Stimulated activated CD8-positive, alpha-beta memory T cell treated with anti-CD3 and anti-CD28 coated beads, Interleukin-15, amount 100 ng/mL, for 1 hour (primary cell): ENCODE results near the gene MICAL3.
"Not testable (repeated sequence)": the region's sequence is repeated elsewhere in the genome, so short reads cannot be mapped to it uniquely, and the experiment has no call there.

ENCODE experiments used
- DNase-seq: peaks from one replicate; pipeline ENCODE4 v3.0.0-alpha.2; 2020; ENCODE audit warnings: low read depth

Gene MICAL3

DNA sequence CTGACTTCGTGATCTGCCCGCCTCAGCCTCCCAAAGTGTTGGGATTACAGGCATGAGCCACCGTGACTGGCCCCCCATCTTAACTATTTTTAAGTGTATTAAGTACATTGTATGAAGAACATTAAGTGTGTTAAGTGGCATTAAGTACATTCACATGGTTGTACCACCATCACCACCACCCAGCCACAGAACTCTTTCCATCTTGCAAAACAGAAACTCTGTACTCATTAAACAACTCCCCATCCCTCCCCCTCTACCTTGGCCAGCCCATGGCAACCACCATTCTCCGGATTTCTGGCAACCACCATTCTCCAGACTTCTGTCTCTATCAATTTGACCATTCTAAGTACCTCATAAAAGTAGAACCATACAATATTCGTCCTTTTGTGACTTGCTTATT is 35.6 kb upstream of the MICAL3 start:
- no peak for DNase-seq

DNA sequence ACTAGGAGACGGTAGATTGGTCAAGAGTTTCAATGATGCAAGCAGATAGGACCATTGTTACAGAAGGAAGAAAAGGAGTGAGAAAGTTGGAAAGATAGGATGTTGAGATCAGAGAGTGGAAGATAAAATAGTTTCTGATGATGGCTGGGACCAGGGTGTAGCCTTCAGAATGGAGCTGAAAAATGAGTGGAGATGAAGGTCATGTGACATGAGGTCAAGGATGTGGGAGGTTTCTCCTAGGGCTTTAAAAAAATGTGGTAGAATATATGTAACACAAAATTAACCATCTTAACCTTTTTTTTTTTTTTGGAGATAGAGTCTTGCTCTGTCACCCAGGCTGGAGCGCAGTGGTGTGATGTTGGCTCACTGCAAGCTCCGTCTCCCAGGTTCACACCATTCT is 35.1 kb upstream of the MICAL3 start:
- no peak for DNase-seq

DNA sequence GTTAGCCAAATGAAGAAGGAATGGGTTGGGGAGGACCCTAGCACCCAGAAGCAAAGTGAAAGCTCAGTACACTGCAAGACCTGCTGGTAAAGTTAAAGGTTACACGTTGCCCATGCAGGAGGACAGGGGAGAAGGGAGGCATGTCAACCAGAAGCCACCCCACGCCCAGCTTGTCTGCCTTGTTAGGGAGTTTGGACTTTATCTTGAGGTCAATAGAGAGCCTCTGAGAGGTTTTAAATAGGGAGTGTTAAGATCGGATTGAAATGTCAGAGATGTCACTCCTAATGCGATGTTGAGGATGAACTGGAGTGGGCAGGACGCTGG is 34.7 kb upstream of the MICAL3 start:
- no peak for DNase-seq

DNA sequence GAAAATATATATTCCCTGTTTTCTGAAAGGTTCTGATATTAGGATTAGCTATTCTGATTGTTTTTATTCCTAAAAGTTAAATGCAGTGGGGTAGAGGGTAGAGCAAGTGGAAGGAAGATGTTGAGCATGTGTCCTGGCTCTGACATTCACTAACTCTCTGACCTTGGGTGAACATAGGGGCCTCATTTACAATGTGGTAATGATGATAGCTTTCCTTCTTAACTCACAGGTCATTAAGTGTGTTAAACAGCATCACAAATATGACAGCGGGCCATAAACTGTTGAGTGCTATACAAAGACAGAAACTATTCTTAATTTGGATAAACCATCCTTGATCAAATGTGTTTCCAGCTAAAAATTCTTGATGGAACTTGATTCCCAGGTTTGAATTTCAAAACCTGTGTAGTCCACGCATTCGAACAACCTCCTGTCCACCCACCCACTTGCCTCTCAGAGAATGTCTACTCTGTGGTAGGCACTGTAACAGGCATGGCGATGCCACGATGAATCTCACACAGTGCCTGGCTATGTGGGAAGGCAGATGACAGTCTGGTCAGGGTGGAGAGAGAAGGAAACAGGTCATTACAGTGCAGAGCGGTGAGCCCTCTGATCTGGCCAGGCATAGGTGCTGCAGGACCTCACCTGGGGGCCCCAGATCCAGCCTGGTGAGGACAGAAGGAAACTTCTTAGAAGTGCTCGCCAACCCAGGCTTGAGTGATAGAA is 34.2 kb upstream of the MICAL3 start:
- no peak for DNase-seq

- no peak for DNase-seq
Observed at GRCh38 chr22:18057568-18058209, 33.3 kb upstream of the MICAL3 start.

GRCh38 chr22:18056807-18057474 is 32.6 kb upstream of the MICAL3 start:
- DNase-seq: no peak

- DNase-seq: no peak
Observed at GRCh38 chr22:18056161-18056666, 31.9 kb upstream of the MICAL3 start.

DNA sequence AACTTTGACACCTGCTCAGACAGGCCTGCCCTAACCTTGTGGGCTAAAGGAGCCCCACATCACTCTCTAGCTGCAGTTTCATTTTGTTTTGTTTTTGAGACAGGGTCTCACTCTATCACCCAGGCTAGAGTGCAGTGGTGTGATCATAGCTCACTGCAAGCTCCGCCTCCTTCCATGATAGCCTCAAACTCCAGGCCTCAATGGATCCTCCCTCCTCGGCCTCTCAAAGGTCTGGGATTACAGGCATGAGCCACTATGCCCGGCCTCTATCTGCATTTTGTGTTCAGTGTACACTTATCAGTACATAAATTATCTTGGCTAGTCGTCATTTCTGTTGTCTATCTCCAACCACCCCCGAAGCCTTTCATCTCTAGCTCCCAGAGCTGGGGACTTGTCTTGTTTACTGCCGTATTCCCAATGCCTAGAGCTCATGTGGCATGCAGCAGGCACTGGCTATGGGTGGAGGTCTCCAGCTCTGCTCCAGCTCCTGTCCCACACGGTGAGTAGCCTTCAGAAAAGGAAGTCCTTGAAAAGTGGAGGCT is 31.3 kb upstream of the MICAL3 start:
- no peak for DNase-seq

GRCh38 chr22:18053216-18053946 is 29.0 kb upstream of the MICAL3 start:
- not testable (repeated sequence) for DNase-seq

- not testable (repeated sequence) for DNase-seq
Observed at GRCh38 chr22:18051113-18051512, 26.8 kb upstream of the MICAL3 start.

DNA sequence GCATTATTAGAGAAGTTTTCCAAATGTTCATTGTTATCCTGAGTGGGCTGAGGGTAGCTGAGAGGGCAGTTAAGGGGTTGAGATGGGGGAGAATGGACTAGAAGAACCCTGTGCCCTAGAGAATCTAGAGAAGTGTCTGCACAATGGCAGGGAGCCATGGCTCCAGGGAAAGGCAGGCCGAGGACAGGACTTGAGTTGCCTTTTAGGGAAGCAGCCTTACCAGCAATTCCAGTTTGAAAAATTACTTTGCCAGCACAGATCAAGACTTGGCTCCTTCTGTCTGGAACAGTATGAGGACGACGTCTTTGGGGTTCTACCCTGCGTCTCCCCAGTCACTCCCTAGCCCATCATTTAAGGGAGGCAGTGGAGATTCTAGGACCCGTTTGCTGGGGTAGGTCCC is 25.7 kb upstream of the MICAL3 start:
- no peak for DNase-seq

- DNase-seq: no peak
Observed at GRCh38 chr22:18048441-18048898, 24.1 kb upstream of the MICAL3 start.

DNA sequence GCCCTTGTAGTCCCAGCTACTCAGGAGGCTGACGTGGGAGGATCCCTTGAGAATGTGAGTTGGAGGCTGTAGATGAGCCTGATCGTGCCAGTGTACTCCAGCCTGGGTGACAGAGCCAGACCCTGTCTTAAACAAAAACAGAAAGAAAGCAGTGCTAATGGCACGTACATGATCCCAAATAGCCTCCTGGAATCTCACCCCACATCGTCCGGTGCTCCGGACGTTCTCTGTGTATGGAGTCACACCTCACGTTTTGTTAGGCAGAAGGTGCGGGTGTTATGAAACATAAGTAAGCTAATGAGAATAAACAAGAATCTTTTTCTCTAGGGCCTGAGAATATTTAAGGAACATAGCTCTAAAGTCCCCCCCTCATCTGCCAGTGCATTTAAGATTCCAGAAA is 23.7 kb upstream of the MICAL3 start:
- no peak for DNase-seq

DNA sequence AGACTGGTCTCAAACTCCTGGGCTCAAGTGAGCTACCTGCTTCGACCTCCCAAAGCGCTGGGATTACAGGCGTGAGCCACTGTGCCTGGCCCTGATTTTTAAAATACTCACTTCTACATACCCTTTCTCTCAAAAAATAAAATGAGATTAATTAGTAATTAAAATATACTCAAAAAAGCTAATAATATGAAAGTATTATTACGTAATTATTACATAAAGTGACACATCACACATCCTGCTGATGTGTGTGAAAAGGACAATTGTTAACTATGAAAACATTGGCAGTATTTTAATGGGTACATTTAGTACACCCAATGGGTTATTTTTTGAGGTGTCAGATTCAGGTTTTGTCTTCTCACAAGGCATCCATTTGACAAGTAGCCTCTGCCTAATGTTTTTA is 21.4 kb upstream of the MICAL3 start:
- DNase-seq: no peak

DNA sequence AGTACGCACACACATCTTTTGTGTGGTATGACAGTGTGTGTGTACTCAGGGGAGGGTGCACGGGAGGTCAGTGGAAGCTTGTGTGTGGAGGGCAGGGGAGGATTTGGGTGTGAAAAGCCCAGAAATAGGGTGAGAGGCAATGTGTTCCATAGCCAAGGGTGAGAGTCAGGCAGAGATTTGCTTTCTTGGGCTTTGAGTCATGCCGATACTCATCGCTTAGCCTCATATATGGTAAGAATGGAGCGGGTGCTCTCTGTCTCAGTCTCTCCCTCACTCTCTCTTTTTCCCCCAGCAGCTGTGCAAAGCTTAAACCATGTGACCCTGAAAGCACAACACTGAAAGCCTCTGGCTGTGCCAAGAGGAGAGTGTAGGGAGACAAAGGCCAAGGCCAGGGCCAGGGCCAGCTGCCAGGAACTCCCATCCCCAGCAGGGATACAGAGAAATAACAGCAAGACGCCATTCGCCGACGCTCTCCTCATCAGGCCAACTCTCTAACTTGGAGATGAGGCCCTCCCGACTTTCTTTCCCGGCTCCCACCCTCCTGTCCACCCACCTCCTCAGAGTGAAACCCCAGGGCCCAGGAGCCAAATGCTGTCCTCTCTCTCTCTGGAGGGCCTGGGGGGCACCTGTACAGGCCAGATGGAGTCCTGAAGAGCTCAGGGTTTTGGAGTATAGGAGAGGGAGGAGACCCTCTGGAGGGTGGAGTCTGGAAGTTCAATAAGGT is 20.3 kb upstream of the MICAL3 start:
- no peak for DNase-seq

GRCh38 chr22:18042685-18043084 is 18.3 kb upstream of the MICAL3 start:
- no peak for DNase-seq

GRCh38 chr22:18040898-18041297 is 16.5 kb upstream of the MICAL3 start:
- DNase-seq: not testable (repeated sequence)

DNA sequence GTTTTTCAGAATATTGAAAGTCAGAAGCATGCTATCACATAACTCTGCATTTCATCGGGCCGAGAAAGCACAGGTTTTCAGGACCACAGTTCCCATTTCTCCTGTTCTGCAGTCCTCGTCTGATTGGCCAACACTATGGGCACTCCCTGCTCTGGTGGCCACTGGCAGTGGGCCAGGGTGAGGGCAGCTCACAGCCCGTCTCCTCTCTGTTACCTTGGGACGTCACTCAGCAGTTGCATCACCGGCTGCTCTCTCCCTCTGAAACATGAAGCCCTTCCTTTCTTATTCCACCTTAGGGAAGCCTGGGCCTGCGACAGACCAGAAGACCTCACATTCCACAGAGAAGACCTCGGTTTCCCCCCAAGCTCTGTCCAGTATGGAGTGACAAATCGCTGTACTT is 11.4 kb upstream of the MICAL3 start:
- no peak for DNase-seq

DNA sequence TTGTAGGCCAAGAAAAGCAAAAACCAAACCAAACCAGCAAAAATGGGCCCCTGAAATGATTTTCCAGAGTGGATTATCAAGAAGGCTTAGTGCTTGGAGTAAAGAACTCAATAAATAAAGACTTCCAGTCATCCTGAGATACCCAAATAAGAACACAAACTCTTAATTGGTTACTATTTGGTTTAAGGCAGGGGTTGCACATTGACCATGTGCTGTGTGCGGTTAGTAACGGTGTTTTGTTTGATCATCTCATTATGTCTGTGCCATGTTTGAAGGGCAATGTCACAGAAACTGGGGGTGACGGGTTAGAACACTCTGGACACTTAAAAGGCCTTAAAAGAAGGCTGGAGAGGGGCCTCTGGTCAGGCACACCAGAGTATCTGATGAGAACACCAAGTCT is 9.7 kb upstream of the MICAL3 start:
- no peak for DNase-seq

GRCh38 chr22:18033204-18033998 is 9.0 kb upstream of the MICAL3 start:
- no peak for DNase-seq
